HG02938 (cell line): ENCODE measurements around the gene ELMOD3.
"Not testable (repeated sequence)": the region's sequence is repeated elsewhere in the genome, so short reads cannot be mapped to it uniquely, and the experiment has no call there.

Source experiments
- ATAC-seq: cut with Tn5 transposase; IDR thresholded peaks from one replicate; pipeline ENCODE4 v1.9.1; 2021; ENCODE audit warnings: mild to moderate bottlenecking, moderate library complexity; ENCODE audit not compliant: unreplicated experiment

Gene ELMOD3

DNA sequence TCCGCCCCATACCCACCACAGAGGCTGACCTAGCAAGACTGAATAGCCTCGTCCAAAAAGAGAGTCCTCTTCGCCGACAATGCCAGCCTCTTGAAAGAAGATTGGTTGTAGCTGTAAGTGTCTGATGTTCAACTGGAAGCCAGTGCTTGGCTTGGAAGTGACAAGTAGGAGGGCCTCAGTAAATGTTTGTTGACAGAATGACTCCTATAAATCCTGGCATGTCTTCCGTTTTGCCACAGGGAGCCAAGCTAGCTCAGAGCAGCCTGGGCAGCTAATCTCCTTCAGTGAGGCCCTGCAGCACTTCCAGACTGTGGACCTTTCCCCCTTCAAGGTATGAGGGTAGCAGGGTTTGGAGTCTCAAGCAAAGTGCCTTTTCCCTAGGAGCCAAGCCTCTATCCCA is 14.9 kb downstream of the ELMOD3 start:
- no peak for ATAC-seq

DNA sequence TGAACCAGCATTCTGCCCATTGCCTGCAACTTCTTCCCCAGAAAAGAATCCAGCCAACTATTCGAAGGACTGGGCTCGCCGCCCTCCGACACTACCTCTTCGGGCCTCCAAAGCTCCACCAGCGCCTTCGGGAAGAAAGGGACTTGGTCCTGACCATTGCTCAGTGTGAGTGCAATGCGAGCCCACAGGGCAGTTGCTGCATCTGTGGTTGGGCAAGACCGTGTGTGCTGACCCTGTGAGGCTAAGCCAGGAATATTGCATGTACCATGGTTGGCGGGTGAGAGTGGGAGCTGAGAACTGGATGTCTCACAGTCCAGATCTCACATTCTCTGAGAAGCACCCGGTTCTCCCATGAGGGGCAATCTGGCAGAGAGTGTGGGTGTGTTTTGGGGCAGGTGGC is 16.5 kb downstream of the ELMOD3 start:
- no peak for ATAC-seq

DNA sequence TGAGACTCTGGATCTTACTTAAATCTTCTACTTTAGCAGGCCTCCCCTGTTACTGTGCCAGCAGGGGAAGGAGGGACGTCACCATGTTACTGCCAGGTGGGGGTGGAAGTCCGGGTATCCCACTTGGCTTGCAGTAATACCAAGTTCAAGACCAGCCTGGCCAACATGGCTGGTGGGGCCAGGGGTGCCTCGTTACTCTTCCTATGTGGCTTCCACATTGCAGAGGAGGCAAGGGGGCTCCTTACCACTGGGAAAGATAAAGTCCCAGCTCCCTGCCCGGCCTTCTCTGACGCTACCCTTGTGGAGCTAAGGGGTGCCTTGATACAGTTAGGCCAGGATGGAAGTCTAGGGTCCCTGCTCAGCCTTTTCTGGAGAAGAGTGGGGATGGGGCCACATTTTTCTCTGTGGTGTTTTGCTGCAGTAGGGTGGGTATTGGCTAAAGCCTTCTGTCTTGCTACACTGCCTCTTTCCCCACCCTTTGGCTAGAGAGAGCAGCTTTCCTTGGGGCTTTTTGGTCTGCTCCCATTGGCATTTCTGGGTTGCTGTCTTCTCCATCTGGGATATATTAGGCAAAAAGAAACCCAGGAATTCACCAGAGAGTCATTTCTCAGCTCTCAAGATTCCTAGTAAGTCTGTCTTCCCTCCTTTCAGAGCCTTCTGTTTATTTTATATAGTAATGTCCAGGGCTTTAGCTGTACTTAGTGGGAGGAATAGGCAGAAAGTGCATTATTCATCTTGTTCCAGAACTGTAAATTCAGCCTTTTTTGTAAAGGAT is 21.9 kb downstream of the ELMOD3 start:
- ATAC-seq, result no peak

DNA sequence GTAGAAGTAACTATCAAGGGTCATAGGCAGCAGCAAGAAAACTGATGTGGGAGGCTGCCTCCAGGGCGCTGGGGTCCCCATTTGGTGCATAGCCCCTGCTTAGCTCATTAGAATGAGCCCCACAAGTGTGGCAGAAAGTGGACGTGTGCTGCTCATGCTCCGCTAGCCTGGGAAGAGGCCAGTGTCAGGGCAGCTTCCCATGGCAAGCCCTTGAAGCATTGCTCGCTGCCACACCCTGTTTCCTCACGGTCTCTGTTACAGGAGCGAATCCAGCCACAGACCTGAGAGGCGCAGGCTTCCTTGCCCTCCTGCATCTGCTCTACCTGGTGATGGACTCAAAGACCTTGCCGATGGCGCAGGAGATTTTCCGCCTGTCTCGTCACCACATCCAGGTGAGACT is 22.5 kb downstream of the ELMOD3 start:
- no peak for ATAC-seq

DNA sequence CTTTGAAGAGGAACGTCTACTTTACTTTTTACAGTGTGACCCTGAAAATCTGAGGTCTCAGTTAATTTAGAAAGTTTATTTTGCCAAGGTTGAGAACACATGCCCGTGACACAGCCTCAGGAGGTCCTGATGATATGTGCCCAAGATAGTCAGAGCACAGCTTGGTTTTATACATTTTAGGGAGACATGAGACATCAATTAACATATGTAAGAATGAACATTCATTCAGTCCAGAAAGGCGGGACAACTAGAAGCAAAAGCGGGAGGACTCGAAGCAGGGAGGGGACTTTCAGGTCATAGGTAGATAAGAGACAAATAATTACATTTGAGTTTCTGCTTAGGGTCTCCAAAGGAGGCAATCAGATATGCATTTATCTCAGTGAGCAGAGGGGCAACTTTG is 23.7 kb downstream of the ELMOD3 start:
- ATAC-seq, result no peak

DNA sequence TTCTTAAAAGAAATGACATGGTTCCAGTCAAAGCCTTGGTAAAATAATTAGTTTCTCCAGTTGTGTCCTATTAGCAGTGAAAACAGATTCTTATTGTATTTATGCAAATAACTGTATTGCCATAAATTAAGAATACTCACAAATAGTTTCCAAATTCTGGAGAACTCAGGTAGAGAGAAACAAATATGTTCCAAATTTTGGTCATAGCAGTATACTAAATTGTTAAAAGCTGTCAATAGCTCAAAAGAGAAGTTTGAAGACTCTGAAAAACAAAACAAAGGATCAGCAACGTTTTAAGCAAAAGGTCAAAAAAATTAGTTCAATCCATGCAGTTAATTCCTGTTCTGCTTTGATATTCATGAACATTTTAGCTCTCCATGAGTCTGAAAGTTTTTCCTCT is 25.5 kb downstream of the ELMOD3 start:
- no peak for ATAC-seq

DNA sequence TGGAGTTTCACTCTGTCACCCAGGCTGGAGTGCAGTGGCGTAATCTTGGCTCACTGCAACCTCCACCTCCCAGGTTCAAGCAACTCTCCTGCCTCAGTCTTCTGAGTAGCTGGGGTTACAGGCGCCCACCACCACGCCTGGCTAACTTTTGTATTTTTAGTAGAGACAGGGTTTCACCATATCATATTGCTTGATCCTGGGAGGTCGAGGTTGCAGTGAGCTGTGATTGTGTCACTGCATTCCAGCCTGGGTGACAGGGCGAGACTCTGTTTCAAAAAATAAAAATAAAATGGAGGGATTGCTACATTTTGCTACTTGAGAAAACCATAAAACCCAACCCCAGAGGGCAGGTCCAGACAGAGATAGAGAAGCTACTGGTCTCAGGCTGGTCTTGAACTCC is 28.6 kb downstream of the ELMOD3 start:
- not testable (repeated sequence) for ATAC-seq

DNA sequence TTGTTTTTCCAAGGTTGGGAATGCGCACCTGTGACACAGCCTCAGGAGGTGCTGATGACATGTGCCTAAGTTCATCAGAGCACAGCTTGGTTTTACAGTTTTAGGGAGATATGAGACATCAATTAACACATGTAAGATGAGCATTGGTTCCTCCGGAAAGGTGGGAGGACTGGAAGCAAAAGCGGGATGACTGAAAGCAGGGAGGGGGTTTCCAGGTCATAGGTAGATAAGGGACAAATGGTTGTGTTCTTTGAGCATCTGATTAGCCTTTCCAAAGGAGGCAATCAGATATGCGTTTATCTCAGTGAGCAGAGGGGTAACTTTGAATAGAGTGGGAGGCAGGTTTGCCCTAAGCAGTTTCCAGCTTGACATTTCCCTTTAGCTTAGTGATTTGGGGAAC is 29.3 kb downstream of the ELMOD3 start:
- ATAC-seq, result no peak

DNA sequence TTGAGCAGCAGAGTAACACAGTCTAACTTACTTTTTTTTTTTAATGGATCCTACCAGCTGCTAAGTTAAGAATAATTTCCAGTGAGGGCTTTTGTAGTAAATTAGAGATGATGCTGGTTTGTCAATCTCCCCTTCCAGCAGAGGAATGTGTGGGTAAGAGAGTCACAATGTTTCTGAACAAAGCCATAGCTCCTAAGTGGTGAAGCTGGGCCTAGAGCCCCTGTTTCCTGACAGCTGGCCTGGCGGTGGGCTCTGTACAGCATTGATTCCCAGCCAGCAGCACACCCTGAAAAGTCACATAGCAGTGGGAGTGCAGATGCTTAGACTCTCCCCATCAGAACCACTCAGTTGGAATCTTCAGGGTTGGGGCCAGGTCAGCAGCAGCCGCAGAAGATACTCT is 31.2 kb downstream of the ELMOD3 start:
- ATAC-seq, result no peak

DNA sequence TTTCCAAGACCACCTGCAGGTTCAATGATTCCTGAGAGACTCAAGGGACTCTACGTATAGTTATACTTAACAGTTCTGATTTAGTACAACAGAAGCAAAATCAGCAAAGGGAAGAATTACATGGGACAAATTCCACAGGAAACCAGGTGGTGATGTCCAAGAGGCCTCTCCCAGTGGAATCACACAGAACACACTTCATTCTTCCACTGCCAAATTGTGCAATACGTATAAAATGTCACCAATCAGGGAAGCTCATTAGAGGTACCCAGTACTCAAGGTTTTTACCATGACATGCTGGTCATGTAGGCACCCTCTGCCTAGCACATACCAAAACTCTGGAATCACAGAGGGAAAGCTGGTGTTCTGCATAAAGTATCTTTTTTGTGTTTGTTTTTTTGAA is 33.2 kb downstream of the ELMOD3 start:
- ATAC-seq, result no peak

DNA sequence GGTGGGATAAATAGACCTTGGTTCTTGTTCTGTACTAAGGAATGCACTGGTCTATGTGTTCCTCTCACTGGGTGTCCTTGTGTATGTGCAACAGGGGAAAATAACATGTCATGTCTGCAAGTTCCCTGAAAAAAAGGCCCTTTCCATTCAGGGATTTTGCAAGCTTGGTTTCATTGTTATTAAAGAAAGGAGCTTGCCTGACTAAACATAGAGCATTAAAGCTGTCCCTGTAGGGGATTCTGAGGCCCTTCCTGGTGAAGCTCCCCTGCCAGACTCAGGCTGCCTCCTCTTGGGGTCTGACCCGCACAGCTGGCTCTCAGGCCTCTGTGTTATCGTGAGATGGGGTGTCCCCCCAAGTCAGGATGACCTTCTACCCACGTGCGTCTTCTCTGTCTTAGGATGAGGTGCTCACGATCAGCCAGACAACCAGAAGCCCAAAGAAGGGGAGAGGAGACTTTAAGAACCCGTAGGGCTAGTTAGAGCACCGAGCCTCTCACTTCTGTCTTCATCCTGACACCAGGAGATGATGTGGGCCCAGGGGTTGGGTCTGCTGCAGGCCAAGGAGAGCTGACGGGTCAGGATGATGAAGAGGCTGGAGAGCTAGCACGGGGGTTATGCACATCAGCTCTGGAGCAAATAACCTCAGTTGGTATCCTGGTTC is 34.4 kb downstream of the ELMOD3 start:
- ATAC-seq, result no peak

DNA sequence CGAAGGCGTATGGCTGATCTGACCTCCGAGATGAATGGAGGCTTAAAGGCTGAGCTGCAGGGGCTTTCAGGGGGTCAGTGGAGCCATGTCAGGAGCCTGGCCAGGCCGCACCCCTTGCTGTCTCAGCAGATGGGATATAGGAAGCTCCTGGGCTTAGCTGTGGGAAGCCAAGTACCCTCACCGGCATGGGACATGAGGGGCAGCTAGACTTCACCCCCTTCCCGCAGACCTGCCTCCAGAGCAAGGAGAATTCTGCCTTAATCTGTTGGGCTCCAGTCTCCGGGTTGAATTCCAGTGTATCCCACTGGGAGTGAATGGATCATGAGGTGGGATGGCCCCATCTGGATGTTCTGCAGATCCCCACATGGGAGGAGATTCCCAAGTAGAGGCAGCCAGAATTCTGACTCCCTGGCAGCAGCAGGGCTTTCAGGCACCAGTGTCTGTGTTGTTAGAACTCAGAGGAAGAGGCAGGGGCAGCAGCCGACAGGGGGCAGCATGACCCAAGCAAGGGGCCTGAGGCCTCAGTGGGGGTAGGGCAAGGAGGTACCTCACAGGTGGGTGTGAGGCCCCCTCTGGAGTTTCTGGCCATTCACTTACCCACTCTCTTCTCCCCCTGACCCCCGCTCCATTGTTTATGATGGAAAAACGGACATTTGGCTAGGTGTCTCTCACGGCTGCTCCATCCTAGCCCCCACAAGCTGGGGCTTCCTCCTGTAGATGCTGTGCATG is 36.5 kb downstream of the ELMOD3 start:
- no peak for ATAC-seq

DNA sequence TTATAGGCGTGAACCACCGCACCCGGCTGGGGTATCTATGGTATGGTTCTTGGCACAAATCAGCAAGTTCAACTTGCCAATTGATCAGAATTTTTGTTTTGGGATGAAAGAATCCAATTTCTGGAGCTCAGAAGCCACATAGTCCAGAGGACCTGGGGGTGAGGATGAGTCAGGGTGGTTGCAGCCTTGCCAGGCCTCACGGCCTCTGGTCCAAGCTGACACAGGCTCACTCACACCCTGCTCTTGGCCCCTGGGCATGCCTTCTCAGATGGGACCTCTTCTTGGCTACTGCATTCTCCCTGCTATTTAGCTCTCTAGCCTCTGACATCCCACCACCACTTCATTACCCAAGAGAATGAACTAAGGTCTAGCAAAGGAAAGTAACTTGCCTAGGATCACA is 39.3 kb downstream of the ELMOD3 start:
- ATAC-seq, result no peak

DNA sequence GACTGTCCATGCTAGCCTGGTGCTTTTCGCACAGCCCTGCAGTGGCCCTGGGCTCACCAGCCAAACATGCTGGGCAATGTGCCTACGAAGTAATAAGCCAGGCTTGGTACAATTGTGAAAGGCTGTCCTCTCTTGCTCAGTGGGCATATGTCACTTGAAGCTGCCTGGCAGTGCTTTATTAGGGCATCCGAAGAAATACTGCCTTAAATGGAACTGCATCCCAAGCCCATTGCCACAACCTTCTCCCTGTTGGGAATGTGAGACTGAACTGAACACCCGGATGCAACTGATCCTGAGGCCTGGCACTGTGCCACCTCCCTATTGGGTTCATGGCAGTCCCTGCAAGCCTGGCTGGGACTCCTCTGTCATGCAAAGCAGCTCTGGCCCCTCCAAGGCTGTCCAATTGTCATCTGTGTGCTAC is 39.7 kb downstream of the ELMOD3 start:
- ATAC-seq, result no peak

DNA sequence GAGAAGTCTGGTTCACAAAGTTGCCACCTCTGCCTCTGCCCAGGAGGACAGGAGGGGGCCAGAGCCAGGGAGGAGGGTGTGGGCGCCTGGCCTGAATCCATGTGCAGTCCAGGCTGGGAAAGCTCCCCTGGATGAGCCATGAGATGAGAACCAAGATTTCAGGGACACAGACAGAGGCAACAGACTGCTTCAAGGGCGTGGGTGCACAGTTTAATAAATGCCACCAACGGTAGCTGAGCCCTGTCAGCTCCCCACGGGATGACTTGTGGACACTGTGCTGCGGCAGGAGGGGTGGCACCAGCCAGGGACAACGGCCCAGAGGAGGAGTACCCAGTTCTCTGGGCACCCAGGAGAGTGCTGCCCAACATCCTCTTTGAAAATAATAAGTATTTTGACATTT is 40.4 kb downstream of the ELMOD3 start:
- no peak for ATAC-seq

DNA sequence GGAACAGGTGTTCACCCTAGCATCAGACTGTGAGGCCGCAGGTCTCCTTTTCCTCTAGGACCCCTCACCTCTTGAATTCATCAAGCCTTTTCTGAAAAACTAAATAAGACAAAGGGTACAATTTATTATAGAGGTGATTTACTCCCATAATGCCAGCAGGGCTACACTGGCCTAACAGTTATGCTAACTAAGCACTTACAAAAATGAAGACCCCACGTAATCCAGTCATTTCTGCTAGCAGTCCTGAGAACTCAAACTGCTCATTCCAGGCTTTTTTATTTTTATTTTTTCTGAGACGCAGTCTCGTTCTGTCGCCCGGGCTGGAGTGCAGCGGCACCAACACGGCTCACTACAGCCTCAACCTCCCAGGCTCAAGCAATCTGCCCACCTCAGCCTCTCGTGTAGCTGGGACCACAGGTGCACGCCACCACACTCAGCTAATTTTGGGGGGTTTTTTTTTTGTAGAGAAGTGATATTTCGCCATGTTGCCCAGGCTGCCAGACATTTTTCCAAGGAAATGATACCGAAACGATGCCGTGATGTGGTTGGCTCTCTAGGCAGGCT is 41.4 kb downstream of the ELMOD3 start:
- ATAC-seq, result no peak

DNA sequence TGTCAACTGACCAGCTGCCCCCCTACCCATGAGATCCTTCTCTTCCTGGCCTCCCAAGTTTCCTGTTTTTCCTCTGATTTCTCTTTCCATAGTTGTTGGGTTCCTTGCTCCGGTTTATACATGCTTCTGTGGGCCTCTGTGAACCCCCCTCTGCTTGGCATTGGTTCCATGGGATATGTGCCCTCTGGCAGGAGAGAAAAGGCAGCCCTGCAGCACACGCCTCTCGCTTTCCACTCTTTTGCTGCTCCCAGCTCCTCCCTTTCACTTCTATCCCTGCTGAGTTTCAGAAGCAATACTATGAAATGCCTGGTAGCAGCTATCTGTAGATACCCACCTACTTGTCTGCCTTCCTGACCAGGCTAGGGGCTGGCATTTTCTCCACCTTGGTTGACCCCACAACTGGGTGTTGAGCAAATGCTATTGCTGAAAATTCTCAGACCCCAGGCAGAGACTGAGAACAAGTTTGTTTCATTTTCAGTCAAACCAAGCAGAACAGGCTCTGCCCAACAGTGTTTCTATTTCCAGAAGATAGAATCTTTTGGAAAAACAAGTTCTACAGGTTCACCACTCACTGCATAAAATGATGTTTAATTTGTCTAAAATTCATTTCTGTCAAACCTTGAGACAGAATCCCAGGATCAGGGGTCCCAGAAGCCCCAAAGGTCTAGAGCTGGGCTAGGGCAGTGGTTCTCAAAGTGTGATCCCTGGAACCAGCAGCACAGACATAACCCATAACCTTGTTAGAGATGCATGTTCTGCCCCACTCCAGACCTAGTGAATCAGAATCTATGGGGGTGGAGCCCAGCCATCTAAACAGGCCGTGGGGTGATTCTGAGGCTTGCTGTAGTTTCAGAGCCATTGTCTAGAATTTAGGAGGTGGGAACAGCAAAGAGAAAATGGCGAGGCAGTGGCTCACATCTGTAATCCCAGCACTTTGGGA is 42.2 kb downstream of the ELMOD3 start:
- ATAC-seq, result no peak

DNA sequence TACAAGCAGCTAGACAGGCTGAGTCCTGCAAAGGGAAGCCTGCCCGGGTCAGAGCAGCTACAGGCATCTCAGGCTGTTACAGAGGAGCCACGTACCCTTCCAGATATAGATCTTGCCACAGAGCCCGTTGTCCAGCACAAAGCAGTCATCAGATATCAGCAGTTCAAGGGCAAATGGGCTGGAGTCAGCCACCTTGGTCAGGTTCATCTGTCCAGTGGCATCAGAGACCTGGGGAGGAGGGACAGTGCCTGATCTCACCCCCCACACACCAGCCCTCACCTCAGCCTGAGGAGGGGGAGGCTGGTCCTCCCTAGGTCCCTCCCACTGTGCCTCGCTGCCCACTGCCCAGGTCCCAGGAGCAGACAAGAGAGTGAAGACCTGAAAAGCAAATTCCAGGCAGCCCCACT is 43.4 kb downstream of the ELMOD3 start:
- ATAC-seq, result no peak

DNA sequence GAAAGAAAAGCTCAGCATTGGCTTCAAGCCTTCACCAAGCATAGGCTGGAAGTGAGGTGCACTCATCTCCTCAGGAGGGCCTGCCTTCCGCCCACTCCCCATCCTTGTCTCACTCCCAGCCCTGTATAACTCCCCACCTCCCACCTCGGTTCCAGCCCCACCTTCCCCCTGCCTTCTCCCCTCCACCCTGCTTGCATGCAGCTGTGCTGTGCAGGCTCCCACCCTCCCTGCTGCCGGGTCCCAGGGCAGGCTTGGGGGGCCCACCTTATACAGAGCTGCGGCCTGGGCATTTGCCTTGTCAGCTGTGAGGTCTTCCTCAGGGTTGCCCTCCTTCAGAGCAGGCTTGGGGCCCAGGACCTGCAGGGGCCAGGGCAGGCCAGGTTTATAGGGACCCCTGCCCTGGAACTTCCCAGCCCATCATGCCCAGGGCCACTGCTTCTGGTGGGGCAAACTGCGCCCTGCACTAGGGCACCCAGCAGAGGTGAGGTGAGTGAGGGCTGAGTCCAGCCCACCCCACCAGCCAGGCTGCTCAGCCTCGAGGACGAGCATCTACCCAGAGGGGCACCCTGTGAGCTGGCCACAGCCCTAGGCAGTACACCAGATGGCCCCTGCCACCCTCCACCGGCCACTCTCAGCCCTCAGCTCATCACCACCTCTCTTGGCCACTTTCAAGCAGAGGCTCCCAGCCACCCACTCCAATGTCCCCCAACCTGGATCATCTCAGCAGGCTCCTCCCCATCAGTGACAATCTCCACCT is 44.0 kb downstream of the ELMOD3 start:
- ATAC-seq, result no peak

DNA sequence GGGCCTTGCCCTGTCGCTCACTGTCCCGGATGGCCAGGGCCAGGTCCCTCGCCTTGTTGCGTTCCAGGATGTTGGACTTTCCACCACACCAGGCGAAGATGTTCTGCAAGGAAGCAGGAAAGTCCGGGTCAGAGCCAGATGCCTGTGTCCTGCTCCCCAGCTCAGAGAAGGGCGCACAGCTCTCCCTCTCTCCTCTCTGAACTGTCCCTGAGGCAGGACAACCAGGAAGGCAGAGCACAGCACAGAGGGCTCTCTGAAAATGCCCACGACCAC is 44.5 kb downstream of the ELMOD3 start:
- no peak for ATAC-seq
